ENCODE results near the gene TUBA4A.

DNA sequence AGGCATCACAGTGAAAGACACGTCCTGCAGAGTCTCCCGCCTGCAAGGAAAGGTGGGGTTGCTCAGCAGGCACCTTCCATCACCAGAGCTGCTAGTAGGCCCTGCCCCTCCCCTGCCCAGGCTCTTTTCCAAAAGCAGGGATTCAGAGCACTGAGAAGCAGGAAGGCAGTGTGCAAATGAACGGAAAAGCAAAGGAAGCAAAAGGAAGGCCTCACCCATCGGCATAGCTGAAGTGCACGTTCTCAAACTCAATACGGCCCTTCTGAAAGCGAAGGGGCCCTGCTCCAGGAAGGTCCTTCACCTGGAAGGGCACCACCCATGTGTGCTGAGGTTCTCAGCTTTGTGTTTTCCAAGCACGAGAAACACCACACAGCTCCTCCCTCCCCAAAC, 40.7 kb downstream of the TUBA4A start:
- TF ChIP-seq, protein P1, sequence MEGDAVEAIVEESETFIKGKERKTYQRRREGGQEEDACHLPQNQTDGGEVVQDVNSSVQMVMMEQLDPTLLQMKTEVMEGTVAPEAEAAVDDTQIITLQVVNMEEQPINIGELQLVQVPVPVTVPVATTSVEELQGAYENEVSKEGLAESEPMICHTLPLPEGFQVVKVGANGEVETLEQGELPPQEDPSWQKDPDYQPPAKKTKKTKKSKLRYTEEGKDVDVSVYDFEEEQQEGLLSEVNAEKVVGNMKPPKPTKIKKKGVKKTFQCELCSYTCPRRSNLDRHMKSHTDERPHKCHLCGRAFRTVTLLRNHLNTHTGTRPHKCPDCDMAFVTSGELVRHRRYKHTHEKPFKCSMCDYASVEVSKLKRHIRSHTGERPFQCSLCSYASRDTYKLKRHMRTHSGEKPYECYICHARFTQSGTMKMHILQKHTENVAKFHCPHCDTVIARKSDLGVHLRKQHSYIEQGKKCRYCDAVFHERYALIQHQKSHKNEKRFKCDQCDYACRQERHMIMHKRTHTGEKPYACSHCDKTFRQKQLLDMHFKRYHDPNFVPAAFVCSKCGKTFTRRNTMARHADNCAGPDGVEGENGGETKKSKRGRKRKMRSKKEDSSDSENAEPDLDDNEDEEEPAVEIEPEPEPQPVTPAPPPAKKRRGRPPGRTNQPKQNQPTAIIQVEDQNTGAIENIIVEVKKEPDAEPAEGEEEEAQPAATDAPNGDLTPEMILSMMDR (IDR thresholded peaks at IDR 0.05; ENCODE audit: poor library complexity, severe bottlenecking): no peak
- no peak for TF ChIP-seq POLR2AphosphoS5 (IDR thresholded peaks at IDR 0.05)

All from neural cell (in vitro differentiated cells).